Keratinocyte (primary cell): ENCODE results near the gene SUFU. TPM values are rescaled to one million over a fixed set of nuclear protein-coding genes. Genes with fewer than 3 reads are reported as not detected.

ENCODE experiments used
- DNase-seq: peaks from one replicate; pipeline ENCODE4 v3.0.0-alpha.2; 2011; ENCODE audit warnings: low read depth, missing footprints, low spot score
- FAIRE-seq: peaks from 2 replicates; lab custom pipeline; 2011; peaks lifted over from hg19 to GRCh38; lab: Jason Lieb, UNC
- H2AFZ ChIP-seq: 2 replicates; pipeline ENCODE4 v1.6.0; 2012; ENCODE audit warnings: low read length, control low read depth, inconsistent platforms; ENCODE audit not compliant: control insufficient read depth
- H3K27ac ChIP-seq: 2 replicates; pipeline ENCODE4 v1.5.1; 2011; ENCODE audit warnings: low read length; ENCODE audit not compliant: control insufficient read depth, insufficient read depth
- H3K27me3 ChIP-seq: 3 replicates; pipeline ENCODE4 v1.6.0; 2011; ENCODE audit warnings: low read length; ENCODE audit not compliant: control insufficient read depth, insufficient read depth; ENCODE audit errors: extremely low read depth
- H3K36me3 ChIP-seq, 2 experiments: 2 replicates in 1 of 2; 3 replicates in 1 of 2; pipeline ENCODE4 v1.5.1; 2011; ENCODE audit warnings: low read length in 2 of 2, mild to moderate bottlenecking in 1 of 2; ENCODE audit not compliant: control insufficient read depth in 2 of 2, insufficient read depth in 2 of 2; ENCODE audit errors: extremely low read depth in 1 of 2
- H3K4me1 ChIP-seq: 3 replicates; pipeline ENCODE4 v1.5.1; 2011; ENCODE audit warnings: low read length; ENCODE audit not compliant: control insufficient read depth, insufficient read depth; ENCODE audit errors: extremely low read depth
- H3K4me2 ChIP-seq: 3 replicates; pipeline ENCODE4 v1.6.0; 2011; ENCODE audit warnings: low read depth, low read length; ENCODE audit not compliant: control insufficient read depth, insufficient read depth; ENCODE audit errors: extremely low read depth
- H3K4me3 ChIP-seq, 3 experiments: fragments of 200-600 bp in 1 of 3; sonication (generic) in 1 of 3; 2 replicates in 2 of 3; 3 replicates in 1 of 3; pipeline ENCODE4 v1.5.1; 2011 to 2016; ENCODE audit warnings: low read length in 3 of 3, mild to moderate bottlenecking in 3 of 3, control low read depth in 2 of 3, inconsistent platforms in 1 of 3, low read depth in 1 of 3, mixed read lengths in 1 of 3, mixed run types in 1 of 3, moderate library complexity in 1 of 3; ENCODE audit not compliant: control insufficient read depth in 2 of 3, insufficient read depth in 2 of 3; ENCODE audit errors: extremely low read depth in 1 of 3
- H3K79me2 ChIP-seq: 2 replicates; pipeline ENCODE4 v1.6.0; 2012; ENCODE audit warnings: low read length; ENCODE audit not compliant: control insufficient read depth, insufficient read depth
- H3K9ac ChIP-seq: 3 replicates; pipeline ENCODE4 v1.6.0; 2011; ENCODE audit warnings: low read length; ENCODE audit not compliant: control insufficient read depth, insufficient read depth; ENCODE audit errors: extremely low read depth
- H3K9me1 ChIP-seq: 3 replicates; pipeline ENCODE4 v1.6.0; 2011; ENCODE audit warnings: low read length; ENCODE audit not compliant: control insufficient read depth, insufficient read depth; ENCODE audit errors: extremely low read depth
- H3K9me3 ChIP-seq: 2 replicates; pipeline ENCODE4 v1.5.1; 2012; ENCODE audit warnings: low read depth, low read length; ENCODE audit not compliant: control insufficient read depth
- H4K20me1 ChIP-seq: 3 replicates; pipeline ENCODE4 v1.6.0; 2011; ENCODE audit warnings: low read length; ENCODE audit not compliant: control insufficient read depth, insufficient read depth; ENCODE audit errors: extremely low read depth
- EZH2 ChIP-seq: IDR thresholded peaks from one replicate; pipeline ENCODE4 v1.6.1; 2012; ENCODE audit warnings: inconsistent platforms, mild to moderate bottlenecking, low read length, moderate library complexity
- dilution Hi-C: fragments of 300-500 bp; cut with MboI; formaldehyde crosslinking; loops from one replicate; pipeline ENCODE4 v1.7.0; 2020; ENCODE audit warnings: low sequenced_read_pairs; ENCODE audit not compliant: extremely low pct_ligation_motif_present
- polyA plus RNA-seq, 5 experiments: library from polyadenylated mRNA; depleted of rRNA in 3 of 5; stranded (reverse) in 3 of 5; stranded (forward) in 1 of 5; unstranded in 1 of 5; fragments of >200 nt; gene quantifications; 1 replicate in 1 of 5; 2 replicates in 3 of 5; 3 replicates in 1 of 5; pipeline versions ENCODE4 v1.2.1 to v1.2.3, GENCODE V29; 2011 to 2012; ENCODE audit warnings: missing spikeins in 2 of 5, low read depth in 1 of 5, low replicate concordance in 1 of 5
- TF ChIP-seq, protein P1 (sequence below), 3 experiments: IDR thresholded peaks in 1 of 3; conservative IDR thresholded peaks in 1 of 3; optimal IDR thresholded peaks in 1 of 3; 2 replicates in 2 of 3; 3 replicates in 1 of 3; pipeline versions ENCODE3 to v1.5.1; 2011; ENCODE audit warnings: low read length in 3 of 3, mild to moderate bottlenecking in 3 of 3, moderate library complexity in 2 of 3, control low read depth in 1 of 3, inconsistent platforms in 1 of 3; ENCODE audit not compliant: insufficient read depth in 2 of 3; ENCODE audit errors: extremely low read depth in 1 of 3

The SUFU gene
- polyA plus RNA-seq, 1 donor (not counting 4 experiments of a cell fraction or from before 2014, with no cell fraction given) = 3.7 TPM

DNA sequence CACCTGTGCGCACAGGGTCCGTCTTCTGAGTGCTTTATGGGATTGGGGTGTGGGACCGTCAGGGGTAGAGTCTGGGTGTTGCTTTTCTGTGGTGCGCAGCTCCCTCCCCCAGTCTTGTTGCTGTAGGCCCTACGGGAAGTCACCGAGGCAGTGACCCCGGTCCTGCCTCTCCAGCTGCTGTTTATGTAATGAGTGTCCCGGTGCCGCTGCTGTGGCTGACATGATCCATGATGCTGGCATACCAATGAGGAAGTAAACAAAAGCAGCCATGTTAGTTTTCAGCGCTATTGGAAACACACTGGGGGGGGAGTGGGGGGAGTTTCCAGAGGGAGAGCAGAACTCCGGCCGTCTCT, 141.6 kb downstream of the SUFU start:
- H3K27me3 ChIP-seq = no peaks in the 10 kb centered on the region
- no peak for DNase-seq
- no peak for FAIRE-seq
- peaks cover 0 to 2% of the 10 kb centered on the region in 2 experiments for H3K36me3 ChIP-seq
- H3K4me2 ChIP-seq = peak overlapping the region; percentile 95
- H4K20me1 ChIP-seq = peaks cover 13% of the 10 kb centered on the region
- H3K79me2 ChIP-seq = peaks cover 55% of the 10 kb centered on the region
- H3K4me3 ChIP-seq = peak overlapping the region; percentile 70 to 93 (median 85)
- TF ChIP-seq, protein P1, sequence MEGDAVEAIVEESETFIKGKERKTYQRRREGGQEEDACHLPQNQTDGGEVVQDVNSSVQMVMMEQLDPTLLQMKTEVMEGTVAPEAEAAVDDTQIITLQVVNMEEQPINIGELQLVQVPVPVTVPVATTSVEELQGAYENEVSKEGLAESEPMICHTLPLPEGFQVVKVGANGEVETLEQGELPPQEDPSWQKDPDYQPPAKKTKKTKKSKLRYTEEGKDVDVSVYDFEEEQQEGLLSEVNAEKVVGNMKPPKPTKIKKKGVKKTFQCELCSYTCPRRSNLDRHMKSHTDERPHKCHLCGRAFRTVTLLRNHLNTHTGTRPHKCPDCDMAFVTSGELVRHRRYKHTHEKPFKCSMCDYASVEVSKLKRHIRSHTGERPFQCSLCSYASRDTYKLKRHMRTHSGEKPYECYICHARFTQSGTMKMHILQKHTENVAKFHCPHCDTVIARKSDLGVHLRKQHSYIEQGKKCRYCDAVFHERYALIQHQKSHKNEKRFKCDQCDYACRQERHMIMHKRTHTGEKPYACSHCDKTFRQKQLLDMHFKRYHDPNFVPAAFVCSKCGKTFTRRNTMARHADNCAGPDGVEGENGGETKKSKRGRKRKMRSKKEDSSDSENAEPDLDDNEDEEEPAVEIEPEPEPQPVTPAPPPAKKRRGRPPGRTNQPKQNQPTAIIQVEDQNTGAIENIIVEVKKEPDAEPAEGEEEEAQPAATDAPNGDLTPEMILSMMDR (optimal IDR thresholded peaks at IDR 0.05 in 1 of 3, IDR thresholded peaks at IDR 0.05 in 1 of 3, conservative IDR thresholded peaks at IDR 0.05 in 1 of 3; ENCODE audit: extremely low read depth in 1 of 3, insufficient read depth in 2 of 3, low read length in 3 of 3) = no peak
- no peak for TF ChIP-seq EZH2
- H3K9ac ChIP-seq = peak overlapping the region; percentile 90
- no peaks in the 10 kb centered on the region for H3K9me3 ChIP-seq
- H3K27ac ChIP-seq = peak overlapping the region; percentile 91
- peaks cover 2% of the 10 kb centered on the region for H3K9me1 ChIP-seq
- peaks cover 39% of the 10 kb centered on the region for H3K4me1 ChIP-seq
- peak overlapping the region; percentile 65 for H2AFZ ChIP-seq
- dilution Hi-C loops = no loop called here

DNA sequence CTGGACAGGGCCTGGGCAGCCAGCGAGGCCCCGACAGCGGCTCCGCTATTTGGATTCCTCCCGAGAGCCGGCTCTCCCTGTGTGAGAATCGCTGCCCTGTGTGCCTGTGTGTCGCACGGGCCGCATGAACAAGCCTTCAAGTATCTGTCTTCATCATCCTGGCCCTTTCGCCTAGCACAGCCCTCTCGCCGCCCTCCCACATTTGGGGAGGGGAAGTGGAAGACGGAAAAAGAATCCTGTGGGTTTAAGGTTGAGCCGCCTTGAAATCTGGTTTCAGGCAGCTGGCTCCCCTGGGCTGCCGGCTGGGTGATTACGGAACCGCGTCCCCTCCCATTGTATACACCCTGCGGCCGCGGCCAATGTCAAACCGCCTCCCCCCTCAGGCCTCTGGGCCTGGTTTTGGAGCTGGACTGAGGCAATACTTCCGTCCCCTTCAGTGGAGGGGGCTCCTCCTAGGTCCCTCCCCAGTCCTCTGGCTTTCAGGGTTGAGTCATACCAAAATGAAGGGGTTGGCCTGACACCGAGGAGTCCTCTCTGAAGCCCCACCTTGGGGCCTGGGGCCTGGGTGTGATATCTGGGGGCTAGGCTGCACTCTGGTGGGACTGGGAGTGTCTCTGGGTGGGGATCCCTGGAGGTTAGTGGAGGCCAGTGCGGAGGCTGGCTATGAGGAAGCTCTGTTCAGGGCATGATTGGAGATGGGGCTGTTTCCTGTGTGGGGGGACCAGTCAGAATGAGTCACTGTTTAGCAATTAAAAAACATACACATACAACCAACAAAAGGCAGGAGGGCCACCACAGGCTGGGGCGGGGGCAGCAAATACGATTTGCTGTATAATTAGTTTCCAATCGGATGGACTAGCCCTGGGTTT, 142.2 kb downstream of the SUFU start:
- peak; percentile 93 for FAIRE-seq

More for the DNA sequence above, 142.2 kb downstream of the SUFU start:
- no peaks in the 10 kb centered on the region for H3K9me3 ChIP-seq
- H2AFZ ChIP-seq = peak overlapping the region; percentile 4
- H3K4me3 ChIP-seq = peak overlapping the region; percentile 70 to 93 (median 85)
- peaks cover 2% of the 10 kb centered on the region for H3K9me1 ChIP-seq
- H3K4me1 ChIP-seq = peaks cover 39% of the 10 kb centered on the region
- peaks cover 13% of the 10 kb centered on the region for H4K20me1 ChIP-seq
- H3K4me2 ChIP-seq = peak overlapping the region; percentile 95
- H3K36me3 ChIP-seq = peaks cover 0 to 5% of the 10 kb centered on the region in 2 experiments
- no peaks in the 10 kb centered on the region for H3K27me3 ChIP-seq
- H3K9ac ChIP-seq = peak overlapping the region; percentile 90
- no peak for TF ChIP-seq EZH2
- TF ChIP-seq, protein P1 (optimal IDR thresholded peaks at IDR 0.05 in 1 of 3, IDR thresholded peaks at IDR 0.05 in 1 of 3, conservative IDR thresholded peaks at IDR 0.05 in 1 of 3; ENCODE audit: extremely low read depth in 1 of 3, insufficient read depth in 2 of 3, low read length in 3 of 3) = no peak
- peak; percentile 86 for DNase-seq
- peak overlapping the region; percentile 91 for H3K27ac ChIP-seq
- peaks cover 61% of the 10 kb centered on the region for H3K79me2 ChIP-seq
- dilution Hi-C loops = no loop called here
